Endothelial cell of umbilical vein (primary cell): ENCODE measurements around the gene GAS7. TPM values are rescaled to one million over a fixed set of nuclear protein-coding genes. Genes with fewer than 3 reads are reported as not detected.

Experiments used
- BruUV-seq: library from RNA; stranded (reverse); fragments of 400-500 nt; replicated peaks from 2 replicates; lab custom pipeline; 2021; lab: Mats Ljungman, UMichigan
- CTCF ChIA-PET: fragments of 300-600, 350-600 bp; sonication (Branson Sonifier 250); formaldehyde crosslinking; loops from one replicate; lab custom pipeline; 2021; ENCODE audit warnings: antibody characterized with exemption, inconsistent platforms; lab: Charles Lee
- POLR2A ChIA-PET: fragments of 300-600, 350-600 bp; sonication (Branson Sonifier 250); formaldehyde crosslinking; loops from one replicate; lab custom pipeline; 2021; ENCODE audit warnings: antibody characterized with exemption, inconsistent platforms; lab: Charles Lee
- DNase-seq: peaks from one replicate; pipeline ENCODE4 v3.0.0-alpha.2; 2011; ENCODE audit warnings: low read depth, low spot score
- FAIRE-seq: peaks from 2 replicates; lab custom pipeline; 2011; peaks lifted over from hg19 to GRCh38; lab: Jason Lieb, UNC
- H2AFZ ChIP-seq: 2 replicates; pipeline ENCODE4 v1.6.0; 2012; ENCODE audit warnings: low read depth, low read length, control low read depth, inconsistent platforms
- H3K27ac ChIP-seq: 2 replicates; pipeline ENCODE4 v1.5.1; 2011; ENCODE audit warnings: low read depth, mild to moderate bottlenecking, control low read depth, low read length, moderate library complexity; ENCODE audit not compliant: insufficient read depth
- H3K27me3 ChIP-seq, 2 experiments: 2 replicates each; pipeline versions ENCODE4 v1.6.0 to v1.6.1; 2011; ENCODE audit warnings: low read length in 2 of 2, mixed read lengths in 1 of 2; ENCODE audit not compliant: control insufficient read depth in 2 of 2, insufficient read depth in 2 of 2
- H3K36me3 ChIP-seq, 2 experiments: 2 replicates in 1 of 2; 3 replicates in 1 of 2; pipeline ENCODE4 v1.5.1; 2011; ENCODE audit warnings: low read length in 2 of 2, mild to moderate bottlenecking in 1 of 2, moderate library complexity in 1 of 2; ENCODE audit not compliant: control insufficient read depth in 2 of 2, insufficient read depth in 2 of 2; ENCODE audit errors: extremely low read depth in 1 of 2
- H3K4me1 ChIP-seq: 3 replicates; pipeline ENCODE4 v1.5.1; 2011; ENCODE audit warnings: mild to moderate bottlenecking, low read length; ENCODE audit not compliant: control insufficient read depth, insufficient read depth; ENCODE audit errors: extremely low read depth
- H3K4me2 ChIP-seq: 2 replicates; pipeline ENCODE4 v1.6.1; 2011; ENCODE audit warnings: low read length, control low read depth, mixed read lengths; ENCODE audit not compliant: insufficient read depth
- H3K4me3 ChIP-seq, 3 experiments: fragments of 200-600 bp in 1 of 3; sonication (generic), shearing (Covaris generic) in 1 of 3; replicated peaks in 1 of 3; 2 replicates each; pipeline ENCODE4 v1.5.1; 2011 to 2016; ENCODE audit warnings: control low read depth in 3 of 3, low read length in 3 of 3, mild to moderate bottlenecking in 2 of 3, inconsistent platforms in 1 of 3, low read depth in 1 of 3, moderate library complexity in 1 of 3; ENCODE audit not compliant: insufficient read depth in 1 of 3
- H3K79me2 ChIP-seq: 2 replicates; pipeline ENCODE4 v1.6.0; 2012; ENCODE audit warnings: low read length, inconsistent platforms; ENCODE audit not compliant: control insufficient read depth, insufficient read depth
- H3K9ac ChIP-seq: replicated peaks from 2 replicates; pipeline ENCODE3; 2011; ENCODE audit warnings: low read length, control low read depth; ENCODE audit not compliant: insufficient read depth; ENCODE audit errors: extremely low read depth
- H3K9me1 ChIP-seq: replicated peaks from 3 replicates; pipeline ENCODE4 v1.6.0; 2011; ENCODE audit warnings: mild to moderate bottlenecking, low read length; ENCODE audit not compliant: control insufficient read depth, insufficient read depth; ENCODE audit errors: extremely low read depth
- H3K9me3 ChIP-seq: replicated peaks from 2 replicates; pipeline ENCODE4 v1.5.1; 2012; ENCODE audit warnings: low read length, inconsistent platforms; ENCODE audit not compliant: control insufficient read depth, insufficient read depth
- H4K20me1 ChIP-seq: replicated peaks from 2 replicates; pipeline ENCODE3; 2011; ENCODE audit warnings: mild to moderate bottlenecking, low read length; ENCODE audit not compliant: control insufficient read depth, insufficient read depth; ENCODE audit errors: extremely low read depth
- CTCF ChIP-seq, 2 donors: IDR thresholded peaks; 1 replicate in 1 of 2; 2 replicates in 1 of 2; pipeline ENCODE4 v1.5.1; 2011; ENCODE audit warnings: low read length in 2 of 2, mild to moderate bottlenecking in 2 of 2, moderate library complexity in 2 of 2, control low read depth in 1 of 2, inconsistent platforms in 1 of 2, low read depth in 1 of 2; ENCODE audit not compliant: insufficient read depth in 1 of 2; ENCODE audit errors: extremely low read depth in 1 of 2
- EZH2 ChIP-seq: IDR thresholded peaks from 2 replicates; pipeline ENCODE4 v1.6.1; 2012; ENCODE audit warnings: borderline replicate concordance, low read depth, mild to moderate bottlenecking, moderate library complexity, low read length, inconsistent platforms; ENCODE audit not compliant: severe bottlenecking
- FOS ChIP-seq: IDR thresholded peaks from 2 replicates; pipeline ENCODE4 v1.6.1; 2011; ENCODE audit warnings: mild to moderate bottlenecking, low read length, moderate library complexity, borderline replicate concordance; ENCODE audit not compliant: insufficient read depth
- GATA2 ChIP-seq: IDR thresholded peaks from 2 replicates; pipeline ENCODE4 v1.7.0; 2011; ENCODE audit warnings: low read depth, mild to moderate bottlenecking, moderate library complexity, mixed read lengths, low read length; ENCODE audit not compliant: insufficient read length, insufficient read depth
- JUN ChIP-seq: IDR thresholded peaks from 2 replicates; pipeline ENCODE4 v1.6.1; 2011; ENCODE audit warnings: borderline replicate concordance, low read depth; ENCODE audit not compliant: insufficient read length, insufficient read depth
- MAX ChIP-seq: IDR thresholded peaks from 2 replicates; pipeline ENCODE4 v1.6.1; 2011; ENCODE audit not compliant: insufficient read depth, insufficient read length
- MYC ChIP-seq: IDR thresholded peaks from one replicate; pipeline ENCODE4 v1.6.1; 2011; ENCODE audit warnings: mild to moderate bottlenecking, low read depth, low read length
- POLR2A ChIP-seq: IDR thresholded peaks from 2 replicates; pipeline ENCODE4 v1.6.1; 2012; ENCODE audit warnings: low read depth, mild to moderate bottlenecking, control low read depth, low read length
- POLR2AphosphoS5 ChIP-seq: IDR thresholded peaks from 2 replicates; pipeline ENCODE4 v1.6.1; 2012; ENCODE audit warnings: low read depth, mild to moderate bottlenecking, control low read depth, low read length, moderate library complexity; ENCODE audit not compliant: insufficient read depth
- dilution Hi-C: fragments of 300-500 bp; cut with MboI; formaldehyde crosslinking; loops from one replicate; pipeline ENCODE4 v1.15.0; 2019; ENCODE audit warnings: low sequenced_read_pairs; ENCODE audit not compliant: extremely low pct_ligation_motif_present
- intact Hi-C: fragments of 100-400 bp; cut with micrococcal nuclease; formaldehyde crosslinking; loops from one replicate; pipeline ENCODE4 v1.10.0; 2022
- polyA plus RNA-seq, 4 experiments: library from polyadenylated mRNA; depleted of rRNA in 3 of 4; stranded (reverse) in 3 of 4; unstranded in 1 of 4; fragments of >200 nt; gene quantifications; 2 replicates each; pipeline versions ENCODE4 v1.2.1 to v1.2.3, GENCODE V29; 2011 to 2012; ENCODE audit warnings: missing spikeins in 1 of 4
- total RNA-seq: library from RNA; stranded (reverse); gene quantifications from 2 replicates; pipeline ENCODE4 v1.2.3, GENCODE V29; 2021

Gene GAS7
- total and polyA plus RNA-seq, 2 donors (not counting 3 experiments of a cell fraction or from before 2014, with no cell fraction given): not detected

DNA sequence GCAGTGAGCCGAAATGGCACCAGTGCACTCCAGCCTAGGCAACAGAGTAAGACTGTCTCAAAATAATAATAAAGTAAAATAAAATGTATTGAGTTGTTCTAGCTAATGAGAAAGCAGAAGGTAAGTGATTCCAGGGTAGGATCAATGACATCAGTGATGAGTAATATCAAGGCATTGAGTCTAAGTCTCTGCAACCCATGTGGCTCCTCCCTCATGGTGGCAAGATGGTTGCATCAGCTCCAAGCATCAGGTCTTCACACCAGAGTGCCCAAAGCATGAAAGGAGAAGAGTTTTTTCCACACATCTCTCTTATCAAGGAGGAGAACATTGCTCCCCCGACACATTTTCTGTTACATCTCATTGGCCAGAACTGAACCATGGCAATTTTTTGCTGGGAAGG lies 34.8 kb upstream of the GAS7 start:
- Histone ChIP-seq H3K4me2 (no peak overlapping the region), H3K79me2 (no peaks in the 10 kb centered on the region), H3K36me3 (no peaks in the 10 kb centered on the region), H3K9me3 (no peaks in the 10 kb centered on the region), H3K27ac (no peak overlapping the region), H3K9ac (no peak overlapping the region), H3K4me3 (no peak overlapping the region), H3K4me1 (no peaks in the 10 kb centered on the region), H3K27me3 (no peaks in the 10 kb centered on the region), H4K20me1 (no peaks in the 10 kb centered on the region), H2AFZ (no peak overlapping the region), H3K9me1 (no peaks in the 10 kb centered on the region)
- ChIA-PET POLR2A (no interaction called here), CTCF (no interaction called here)
- BruUV-seq: no TSS peak
- intact Hi-C loops: no loop called here
- dilution Hi-C loops: no loop called here
- TF ChIP-seq MAX: no peak
- no peak for TF ChIP-seq GATA2
- no peak for TF ChIP-seq EZH2
- TF ChIP-seq POLR2AphosphoS5: no peak
- no peak for TF ChIP-seq POLR2A
- TF ChIP-seq JUN: no peak
- TF ChIP-seq CTCF (IDR thresholded peaks at IDR 0.05; ENCODE audit: extremely low read depth in 1 of 2, insufficient read depth in 1 of 2, low read depth in 1 of 2, low read length in 2 of 2): no peak
- no peak for TF ChIP-seq FOS
- no peak for TF ChIP-seq MYC
- DNase-seq: no peak
- FAIRE-seq: no peak
